Lung (tissue), 12 donors: ENCODE data around the gene SLC25A42. TPM values are rescaled to one million over a fixed set of nuclear protein-coding genes. Genes with fewer than 3 reads are reported as not detected.

Source experiments
- ATAC-seq: fragments of 200-7000 bp; cut with Tn5 transposase; one replicate; pipeline ENCODE4 v1.9.1; 2020; ENCODE audit warnings: moderate number of reproducible peaks; ENCODE audit not compliant: insufficient read depth, low FRiP score
- DNase-seq, 3 donors: peaks; one replicate each; pipeline ENCODE4 v3.0.0-alpha.2; 2013 to 2017
- H3K27ac ChIP-seq, 2 donors: one replicate each; pipeline ENCODE4 v1.5.1; 2013; ENCODE audit warnings: mild to moderate bottlenecking in 2 of 2, moderate library complexity in 2 of 2, control low read depth in 1 of 2, inconsistent platforms in 1 of 2, low read depth in 1 of 2, low read length in 1 of 2
- H3K27me3 ChIP-seq, 3 donors: one replicate each; pipeline ENCODE4 v1.5.1; 2013; ENCODE audit warnings: low read length in 2 of 3; ENCODE audit not compliant: control insufficient read depth in 3 of 3, insufficient read depth in 3 of 3
- H3K36me3 ChIP-seq, 4 donors: one replicate each; pipeline ENCODE4 v1.5.1; 2013; ENCODE audit warnings: low read length in 4 of 4, mild to moderate bottlenecking in 1 of 4, moderate library complexity in 1 of 4; ENCODE audit not compliant: control insufficient read depth in 4 of 4, insufficient read depth in 4 of 4
- H3K4me1 ChIP-seq, 5 donors: one replicate each; pipeline ENCODE4 v1.5.1; 2013; ENCODE audit warnings: low read length in 5 of 5, mild to moderate bottlenecking in 2 of 5, moderate library complexity in 1 of 5; ENCODE audit not compliant: control insufficient read depth in 5 of 5, insufficient read depth in 5 of 5
- H3K4me3 ChIP-seq: one replicate; pipeline ENCODE4 v1.5.1; 2013; ENCODE audit warnings: mild to moderate bottlenecking, control low read depth, moderate library complexity
- H3K9ac ChIP-seq, 2 donors: one replicate each; pipeline ENCODE4 v1.5.1; 2013; ENCODE audit warnings: low read length in 2 of 2, control low read depth in 1 of 2; ENCODE audit not compliant: insufficient read depth in 1 of 2
- H3K9me3 ChIP-seq, 4 donors: one replicate each; pipeline ENCODE4 v1.5.1; 2013; ENCODE audit warnings: low read length in 3 of 4, mild to moderate bottlenecking in 1 of 4, moderate library complexity in 1 of 4; ENCODE audit not compliant: control insufficient read depth in 4 of 4, insufficient read depth in 3 of 4
- CTCF ChIP-seq: IDR thresholded peaks from 2 replicates; pipeline ENCODE4 v1.5.1; 2012; ENCODE audit warnings: mild to moderate bottlenecking; ENCODE audit errors: control extremely low read depth, extremely low read depth
- WGBS, 2 donors: extraction: QIAGEN DNeasy Blood & Tissue Kit; methylation state at CpG; one replicate each; pipeline ENCODE4 v1.1.7; 2013; 5-methylcytosine and 5-hydroxymethylcytosine counted together
- polyA plus RNA-seq, 2 donors: library from polyadenylated mRNA; stranded (reverse); fragments of 200-250 nt; gene quantifications; one replicate each; pipeline ENCODE4 v1.2.1, GENCODE V29; 2013
- total RNA-seq, 2 donors: library from RNA; depleted of rRNA in 1 of 2; stranded (reverse); fragments of >200 nt in 1 of 2; gene quantifications; one replicate each; pipeline ENCODE4 v1.2.1, GENCODE V29; 2014 to 2021
- donor health status: control.
- donor health status: control.
- donor health status: Bipolar disorder and iron deficiency.
- donor health status: healthy.
- donor health status: DM: yes; HTN: yes; CAD: no.

The SLC25A42 gene
- total and polyA plus RNA-seq, 4 donors = 5.8 to 10.1 (median 7.0) TPM

- ATAC-seq (no peak), DNase-seq (no peak)
- Histone ChIP-seq H3K27me3 (no peaks in the 10 kb centered on the region), H3K4me1 (peaks cover 0 to 14% (median 5%) of the 10 kb centered on the region in 5 donors), H3K36me3 (peaks cover 8 to 19% (median 17%) of the 10 kb centered on the region in 4 donors), H3K27ac (peak overlapping the region; percentile 80 to 96), H3K9ac (peak overlapping the region in 1 of 2 donors; percentile 68), H3K4me3 (peak overlapping the region; percentile 84), H3K9me3 (peaks cover 0 to 2% (median 0%) of the 10 kb centered on the region in 4 donors)
- no peak for TF ChIP-seq CTCF
- WGBS, 2 donors = 0 to 1% methylated on average over 27 to 32 of the region's 32 CpGs
Observed at GRCh38 chr19:19033176-19033425, 30.7 kb upstream of the SLC25A42 start.

DNA sequence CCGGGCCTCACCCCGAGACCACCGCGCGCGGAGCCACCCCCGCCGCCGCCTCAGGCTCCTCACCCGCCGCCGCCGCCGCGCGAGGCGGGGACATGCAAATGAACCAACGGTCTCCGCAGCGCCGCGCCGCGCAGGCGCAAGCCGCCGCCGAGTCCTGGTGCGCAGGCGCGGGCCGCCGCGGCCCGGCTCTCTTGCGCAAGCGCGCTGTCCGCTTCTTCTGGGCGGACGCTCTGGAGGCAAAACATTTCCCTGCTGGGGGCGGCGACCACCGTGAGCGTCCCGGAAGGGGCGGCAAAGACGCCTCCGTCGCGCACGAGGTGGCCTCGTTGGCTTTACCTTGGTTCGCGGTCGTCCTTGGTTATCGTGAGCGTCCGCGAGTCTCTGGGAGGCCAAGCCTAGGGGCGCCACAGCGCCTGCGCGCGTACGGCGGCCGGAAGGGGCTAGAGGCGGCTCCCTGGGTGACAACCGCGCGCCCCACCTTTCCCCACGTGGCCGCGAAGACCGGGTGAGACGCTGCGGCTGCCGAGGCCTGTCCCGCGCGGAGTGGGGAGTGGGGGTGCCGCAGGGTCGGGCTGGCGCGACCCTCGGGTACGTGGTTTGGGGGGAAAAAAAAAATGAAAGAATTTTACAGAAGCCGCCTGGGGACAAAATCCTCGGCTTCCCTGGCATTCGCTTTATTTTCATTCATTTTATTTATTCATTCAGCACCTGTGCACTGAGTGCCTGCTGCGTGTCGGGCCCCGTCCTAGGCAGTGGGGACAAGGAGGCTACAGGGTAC, 30.2 kb upstream of the SLC25A42 start, which contains the start of the genes ARMC6 and SUGP2:
TSS of gene ARMC6 (plus strand) at position 178 of the 778 bp plus-strand sequence. CDS start 607 bp downstream, outside the sequence.
TSS of gene SUGP2 (minus strand) at position 92 of the 778 bp plus-strand sequence. CDS start 2,446 bp downstream, outside the sequence.
- Histone ChIP-seq H3K9ac (peak within 1 kb of the TSS; percentile 42 to 68), H3K36me3 (peaks cover 3 to 17% (median 12%) of the 10 kb centered on the region in 4 donors), H3K27me3 (no peaks in the 10 kb centered on the region), H3K9me3 (peaks cover 0 to 2% (median 0%) of the 10 kb centered on the region in 4 donors), H3K4me3 (peak within 1 kb of the TSS; percentile 84), H3K27ac (peak within 1 kb of the TSS; percentile 96 to 99), H3K4me1 (peaks cover 0 to 14% (median 5%) of the 10 kb centered on the region in 5 donors)
- no peak for TF ChIP-seq CTCF
- peak; percentile 84 for ATAC-seq
- peak; percentile 91 to 93 (median 93) for DNase-seq
- WGBS, 2 donors = 0% methylated on average over 61 to 94 of the region's 94 CpGs

DNA sequence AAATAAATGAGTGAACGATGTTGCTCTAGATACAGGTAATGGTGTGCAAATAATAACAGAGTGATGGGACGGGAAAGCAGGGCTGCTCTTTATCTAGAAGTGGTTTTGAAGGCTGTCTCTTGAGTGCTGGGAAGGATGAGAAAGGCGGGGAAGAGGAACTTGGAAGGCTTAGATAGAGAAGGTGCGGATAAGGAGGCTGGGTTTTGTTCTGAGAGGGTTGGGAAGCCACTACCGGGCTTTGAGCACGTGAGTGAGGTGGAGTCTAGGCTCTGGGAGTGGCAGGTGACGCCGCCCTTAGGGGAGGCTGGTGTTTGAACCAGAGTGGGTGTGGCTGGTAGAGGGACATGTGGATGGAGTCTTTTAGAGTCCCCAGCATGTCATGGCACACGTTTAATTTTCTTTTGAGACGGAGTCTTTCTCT, 29.6 kb upstream of the SLC25A42 start:
- Histone ChIP-seq H3K9ac (peak overlapping the region in 1 of 2 donors; percentile 37), H3K4me3 (peak overlapping the region; percentile 84), H3K9me3 (peaks cover 0 to 2% (median 0%) of the 10 kb centered on the region in 4 donors), H3K27ac (peak overlapping the region; percentile 96 to 99), H3K36me3 (peaks cover 3 to 17% (median 10%) of the 10 kb centered on the region in 4 donors), H3K4me1 (peaks cover 0 to 14% (median 5%) of the 10 kb centered on the region in 5 donors), H3K27me3 (no peaks in the 10 kb centered on the region)
- peak; percentile 67 for ATAC-seq
- DNase-seq = peak; percentile 27 to 29 (median 29)
- TF ChIP-seq CTCF = no peak
- 7 to 9% methylated on average over 10 of the region's 10 CpGs for WGBS, 2 donors
